Panc1 (cell line): Measurements from ENCODE around the gene MFSD12. TPM values are rescaled to one million over a fixed set of nuclear protein-coding genes. Genes with fewer than 3 reads are reported as not detected.

Source experiments
- ATAC-seq: fragments of 200-7000 bp; cut with Tn5 transposase; 2 replicates; pipeline ENCODE4 v1.9.1; 2020; ENCODE audit warnings: mild to moderate bottlenecking, moderate library complexity
- BruUV-seq: library from RNA; stranded (reverse); fragments of 400-500 nt; replicated peaks from 2 replicates; lab custom pipeline; 2021; lab: Mats Ljungman, UMichigan
- CTCF ChIA-PET: fragments of 300-600 bp; sonication (Branson Sonifier 250); formaldehyde crosslinking; loops from one replicate; lab custom pipeline; 2022; ENCODE audit warnings: antibody characterized with exemption; lab: Charles Lee
- POLR2A ChIA-PET: fragments of 300-600 bp; sonication (Branson Sonifier 250); formaldehyde crosslinking; loops from one replicate; lab custom pipeline; 2022; ENCODE audit warnings: antibody characterized with exemption; lab: Charles Lee
- DNase-seq: peaks from one replicate; pipeline ENCODE4 v3.0.0-alpha.2; 2010; ENCODE audit warnings: low read depth, low spot score
- H3K27ac ChIP-seq: 2 replicates; pipeline ENCODE4 v1.5.1; 2011; ENCODE audit warnings: mild to moderate bottlenecking, low read length, inconsistent platforms
- H3K27me3 ChIP-seq: fragments of 200-500 bp; sonication (Bioruptor generic); 2 replicates; pipeline ENCODE4 v1.6.0; 2014; ENCODE audit warnings: low read length, inconsistent platforms; ENCODE audit not compliant: control insufficient read depth, insufficient read depth
- H3K36me3 ChIP-seq: fragments of 200-500 bp; sonication (Bioruptor generic); 2 replicates; pipeline ENCODE4 v1.5.1; 2014; ENCODE audit warnings: inconsistent platforms, mild to moderate bottlenecking, low read length, moderate library complexity; ENCODE audit not compliant: control insufficient read depth, insufficient read depth
- H3K4me1 ChIP-seq: 2 replicates; pipeline ENCODE4 v1.5.1; 2011; ENCODE audit warnings: inconsistent platforms, mild to moderate bottlenecking, low read length, moderate library complexity; ENCODE audit not compliant: control insufficient read depth, insufficient read depth
- H3K4me3 ChIP-seq, 2 experiments: 2 replicates each; pipeline ENCODE4 v1.5.1; 2011 to 2012; ENCODE audit warnings: low read depth in 2 of 2, low read length in 2 of 2, mild to moderate bottlenecking in 2 of 2, inconsistent platforms in 1 of 2, moderate library complexity in 1 of 2
- H3K9me3 ChIP-seq: fragments of 200-500 bp; sonication (Bioruptor generic); 2 replicates; pipeline ENCODE4 v1.5.1; 2014; ENCODE audit warnings: low read depth, mild to moderate bottlenecking, inconsistent platforms, low read length, moderate library complexity; ENCODE audit not compliant: control insufficient read depth, insufficient read depth
- CTCF ChIP-seq: fragments of 450-650 bp; IDR thresholded peaks from 2 replicates; pipeline ENCODE4 v1.5.1; 2017; ENCODE audit warnings: mild to moderate bottlenecking
- POLR2AphosphoS5 ChIP-seq: IDR thresholded peaks from 2 replicates; pipeline ENCODE4 v1.6.1; 2012; ENCODE audit warnings: mild to moderate bottlenecking, low read depth, low read length, moderate library complexity
- REST ChIP-seq, 2 experiments: IDR thresholded peaks; 2 replicates each; pipeline ENCODE4 v1.6.1; 2011 to 2012; ENCODE audit warnings: low read depth in 2 of 2, control low read depth in 1 of 2, low read length in 1 of 2, mild to moderate bottlenecking in 1 of 2, moderate library complexity in 1 of 2; ENCODE audit not compliant: insufficient read depth in 1 of 2
- SIN3A ChIP-seq: IDR thresholded peaks from 2 replicates; pipeline ENCODE4 v1.6.1; 2012; ENCODE audit warnings: low read depth, mild to moderate bottlenecking, low read length, moderate library complexity, borderline replicate concordance; ENCODE audit not compliant: insufficient read depth
- TCF7L2 ChIP-seq: IDR thresholded peaks from 2 replicates; pipeline ENCODE4 v1.6.1; 2011; ENCODE audit warnings: mild to moderate bottlenecking, low read depth, low read length, inconsistent platforms
- in situ Hi-C: cut with HindIII; loops from 2 replicates; pipeline ENCODE4 v1.10.0; 2016; ENCODE audit warnings: low sequenced_read_pairs, low pct_unique_long_range_greater_than_20kb
- intact Hi-C: fragments of 100-400 bp; cut with micrococcal nuclease; formaldehyde crosslinking; loops from one replicate; pipeline ENCODE4 v1.10.0; 2022; ENCODE audit not compliant: unreplicated experiment
- total RNA-seq: library from RNA; stranded (reverse); gene quantifications from one replicate; pipeline ENCODE4 v1.2.1, GENCODE V29; 2021; ENCODE audit not compliant: unreplicated experiment

The MFSD12 gene
- total RNA-seq, 1 experiment from 2014 or later: 98.8 TPM

GRCh38 chr19:3500429-3501101, 56.8 kb downstream of the MFSD12 start, which contains the start of gene DOHH:
Gene DOHH (minus strand): TSS chr19:3500674. CDS start chr19:3496814, 3,860 bp downstream.
- TF ChIP-seq CTCF (no peak), TCF7L2 (peak; percentile 38; the same call in 1 of the 2 replicates), POLR2AphosphoS5 (peak; percentile 74), SIN3A (0 out of 2 replicates have a peak, but pooled peaks have one; percentile 59), REST (IDR thresholded peaks at IDR 0.05; ENCODE audit: insufficient read depth in 1 of 2, low read depth in 2 of 2, low read length in 1 of 2) (no peak)
- H3K4me1 ChIP-seq: no peaks in the 10 kb centered on the region
- peak; percentile 95 for DNase-seq
- ChIA-PET CTCF (no interaction called here), POLR2A (interaction anchor here (0.6 kb wide), 2 partner anchors 221 to 233 kb away, joined by 3 to 6 read pairs; no protein-coding TSS in a partner anchor)
- peak; percentile 96 for ATAC-seq
- no TSS peak for BruUV-seq
- H3K9me3 ChIP-seq: no peaks in the 10 kb centered on the region
- H3K4me3 ChIP-seq: peak within 1 kb of the TSS; percentile 94 to 95
- intact Hi-C loops (no loop called here), in situ Hi-C loops (no loop called here)
- no peaks in the 10 kb centered on the region for H3K27me3 ChIP-seq
- peak within 1 kb of the TSS; percentile 97 for H3K27ac ChIP-seq
- H3K36me3 ChIP-seq: no peaks in the 10 kb centered on the region

GRCh38 chr19:3499738-3500428, 57.5 kb downstream of the MFSD12 start:
- ATAC-seq: peak; percentile 36
- Histone ChIP-seq H3K27ac (peak overlapping the region; percentile 97), H3K36me3 (no peaks in the 10 kb centered on the region), H3K27me3 (no peaks in the 10 kb centered on the region), H3K4me1 (no peaks in the 10 kb centered on the region), H3K9me3 (no peaks in the 10 kb centered on the region), H3K4me3 (peak overlapping the region; percentile 94 to 95)
- in situ Hi-C loops: no loop called here
- BruUV-seq: no TSS peak
- ChIA-PET POLR2A (interaction anchor here (0.6 to 0.7 kb wide), 2 partner anchors 19 to 550 kb away, joined by 10 to 18 read pairs; no protein-coding TSS in a partner anchor), CTCF (no interaction called here)
- intact Hi-C loops: no loop called here
- no peak for TF ChIP-seq SIN3A
- no peak for TF ChIP-seq POLR2AphosphoS5
- no peak for TF ChIP-seq REST (IDR thresholded peaks at IDR 0.05; ENCODE audit: insufficient read depth in 1 of 2, low read depth in 2 of 2, low read length in 1 of 2)
- TF ChIP-seq CTCF: no peak
- no peak for TF ChIP-seq TCF7L2
- no peak for DNase-seq
